ENCODE data around the gene NR3C1. TPM values are rescaled to one million over a fixed set of nuclear protein-coding genes. Genes with fewer than 3 reads are reported as not detected.

Gene NR3C1
- total RNA-seq, 1 donor from 2014 or later, result 47.8 TPM

GRCh38 chr5:143306040-143306439 lies 97.4 kb downstream of the NR3C1 start:
- H3K36me3 Mint-ChIP-seq (ENCODE audit: unreplicated experiment), result peaks cover 49% of the 10 kb centered on the region
- no peak for DNase-seq (ENCODE audit: extremely low spot score, unreplicated experiment)
- no peak overlapping the region for H3K4me3 Mint-ChIP-seq (ENCODE audit: unreplicated experiment)
- no peak overlapping the region for H3K27ac Mint-ChIP-seq (ENCODE audit: unreplicated experiment)
- H3K9me3 Mint-ChIP-seq (ENCODE audit: unreplicated experiment), result peaks cover 8% of the 10 kb centered on the region
- peaks cover 49% of the 10 kb centered on the region for H3K4me1 Mint-ChIP-seq (ENCODE audit: unreplicated experiment)
- H3K27me3 Mint-ChIP-seq (ENCODE audit: unreplicated experiment), result no peaks in the 10 kb centered on the region
- TF ChIP-seq, protein P1, sequence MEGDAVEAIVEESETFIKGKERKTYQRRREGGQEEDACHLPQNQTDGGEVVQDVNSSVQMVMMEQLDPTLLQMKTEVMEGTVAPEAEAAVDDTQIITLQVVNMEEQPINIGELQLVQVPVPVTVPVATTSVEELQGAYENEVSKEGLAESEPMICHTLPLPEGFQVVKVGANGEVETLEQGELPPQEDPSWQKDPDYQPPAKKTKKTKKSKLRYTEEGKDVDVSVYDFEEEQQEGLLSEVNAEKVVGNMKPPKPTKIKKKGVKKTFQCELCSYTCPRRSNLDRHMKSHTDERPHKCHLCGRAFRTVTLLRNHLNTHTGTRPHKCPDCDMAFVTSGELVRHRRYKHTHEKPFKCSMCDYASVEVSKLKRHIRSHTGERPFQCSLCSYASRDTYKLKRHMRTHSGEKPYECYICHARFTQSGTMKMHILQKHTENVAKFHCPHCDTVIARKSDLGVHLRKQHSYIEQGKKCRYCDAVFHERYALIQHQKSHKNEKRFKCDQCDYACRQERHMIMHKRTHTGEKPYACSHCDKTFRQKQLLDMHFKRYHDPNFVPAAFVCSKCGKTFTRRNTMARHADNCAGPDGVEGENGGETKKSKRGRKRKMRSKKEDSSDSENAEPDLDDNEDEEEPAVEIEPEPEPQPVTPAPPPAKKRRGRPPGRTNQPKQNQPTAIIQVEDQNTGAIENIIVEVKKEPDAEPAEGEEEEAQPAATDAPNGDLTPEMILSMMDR (IDR thresholded peaks at IDR 0.05), result no peak

- DNase-seq (ENCODE audit: extremely low spot score, unreplicated experiment), result no peak
- Mint-ChIP-seq H3K36me3 (ENCODE audit: unreplicated experiment) (peaks cover 51% of the 10 kb centered on the region), H3K4me1 (ENCODE audit: unreplicated experiment) (peaks cover 49% of the 10 kb centered on the region), H3K4me3 (ENCODE audit: unreplicated experiment) (no peak overlapping the region), H3K9me3 (ENCODE audit: unreplicated experiment) (peaks cover 8% of the 10 kb centered on the region), H3K27me3 (ENCODE audit: unreplicated experiment) (no peaks in the 10 kb centered on the region), H3K27ac (ENCODE audit: unreplicated experiment) (no peak overlapping the region)
- TF ChIP-seq, protein P1 (IDR thresholded peaks at IDR 0.05), result no peak
Observed at GRCh38 chr5:143304836-143305475, 98.5 kb downstream of the NR3C1 start.

GRCh38 chr5:143302341-143303045 lies 101.0 kb downstream of the NR3C1 start:
- H3K9me3 Mint-ChIP-seq (ENCODE audit: unreplicated experiment), result peaks cover 8% of the 10 kb centered on the region
- H3K27me3 Mint-ChIP-seq (ENCODE audit: unreplicated experiment), result no peaks in the 10 kb centered on the region
- peaks cover 39% of the 10 kb centered on the region for H3K36me3 Mint-ChIP-seq (ENCODE audit: unreplicated experiment)
- no peak for DNase-seq (ENCODE audit: extremely low spot score, unreplicated experiment)
- H3K4me1 Mint-ChIP-seq (ENCODE audit: unreplicated experiment), result peaks cover 30% of the 10 kb centered on the region
- H3K4me3 Mint-ChIP-seq (ENCODE audit: unreplicated experiment), result no peak overlapping the region
- H3K27ac Mint-ChIP-seq (ENCODE audit: unreplicated experiment), result peak overlapping the region; percentile 48
- TF ChIP-seq, protein P1 (IDR thresholded peaks at IDR 0.05), result no peak

GRCh38 chr5:143297756-143298155 lies 105.7 kb downstream of the NR3C1 start:
- TF ChIP-seq, protein P1 (IDR thresholded peaks at IDR 0.05), result no peak
- Mint-ChIP-seq H3K4me3 (ENCODE audit: unreplicated experiment) (no peak overlapping the region), H3K36me3 (ENCODE audit: unreplicated experiment) (peaks cover 40% of the 10 kb centered on the region), H3K4me1 (ENCODE audit: unreplicated experiment) (peaks cover 22% of the 10 kb centered on the region), H3K9me3 (ENCODE audit: unreplicated experiment) (no peaks in the 10 kb centered on the region), H3K27ac (ENCODE audit: unreplicated experiment) (no peak overlapping the region), H3K27me3 (ENCODE audit: unreplicated experiment) (no peaks in the 10 kb centered on the region)
- no peak for DNase-seq (ENCODE audit: extremely low spot score, unreplicated experiment)

DNA sequence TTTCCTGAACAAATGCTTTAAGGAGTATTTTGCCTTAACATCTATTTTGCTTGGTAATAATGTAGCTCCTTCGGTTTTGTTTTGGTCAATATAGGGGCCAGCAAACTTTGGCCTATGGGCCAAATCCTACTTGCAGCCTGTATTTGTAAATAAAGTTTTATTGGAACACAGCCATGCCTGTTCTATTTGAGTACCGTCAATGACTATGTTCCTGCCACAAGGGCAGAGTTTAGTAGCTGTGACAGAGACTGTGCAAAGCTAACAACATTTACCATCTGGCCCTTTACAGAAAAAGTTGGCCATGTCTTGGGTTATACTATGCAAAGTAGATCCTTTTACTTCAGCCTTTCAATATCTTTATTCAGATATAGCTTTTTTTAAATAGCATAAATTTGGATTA lies 113.4 kb downstream of the NR3C1 start:
- H3K9me3 Mint-ChIP-seq (ENCODE audit: unreplicated experiment), result no peaks in the 10 kb centered on the region
- TF ChIP-seq, protein P1 (IDR thresholded peaks at IDR 0.05), result no peak
- H3K27ac Mint-ChIP-seq (ENCODE audit: unreplicated experiment), result no peak overlapping the region
- no peak overlapping the region for H3K4me3 Mint-ChIP-seq (ENCODE audit: unreplicated experiment)
- DNase-seq (ENCODE audit: extremely low spot score, unreplicated experiment), result no peak
- H3K27me3 Mint-ChIP-seq (ENCODE audit: unreplicated experiment), result no peaks in the 10 kb centered on the region
- H3K4me1 Mint-ChIP-seq (ENCODE audit: unreplicated experiment), result no peaks in the 10 kb centered on the region
- H3K36me3 Mint-ChIP-seq (ENCODE audit: unreplicated experiment), result peaks cover 35% of the 10 kb centered on the region

All from osteocyte (in vitro differentiated cells).